Measurements from ENCODE around the gene TMOD2. TPM values are rescaled to one million over a fixed set of nuclear protein-coding genes. Genes with fewer than 3 reads are reported as not detected.

The TMOD2 gene
- total RNA-seq, 6 donors from 2014 or later: 5.6 to 13.8 (median 10.9) TPM

GRCh38 chr15:51828621-51829375, 77.4 kb downstream of the TMOD2 start:
- WGBS, 2 donors: 71% methylated on average over 9 of the region's 9 CpGs
- peak in 1 of 2 donors; percentile 30 for TF ChIP-seq POLR2AphosphoS5 (IDR thresholded peaks at IDR 0.05)
- TF ChIP-seq EP300 (IDR thresholded peaks at IDR 0.05): no peak
- peak in 1 of 2 donors; percentile 42 for DNase-seq
- H3K4me1 ChIP-seq: peaks cover 22 to 34% (median 29%) of the 10 kb centered on the region in 4 donors
- no peaks in the 10 kb centered on the region for H3K36me3 ChIP-seq
- no peaks in the 10 kb centered on the region for H3K9me3 ChIP-seq
- H3K27ac ChIP-seq: peak overlapping the region; percentile 96 to 99 (median 98)
- ATAC-seq (ENCODE audit: low FRiP score in 2 of 2): peak in 1 of 2 donors; percentile 82
- H3K27me3 ChIP-seq: no peaks in the 10 kb centered on the region
- peak overlapping the region in 2 of 4 donors; percentile 74 to 94 for H3K4me3 ChIP-seq

GRCh38 chr15:51829376-51830275, 78.2 kb downstream of the TMOD2 start, which contains the start of gene TMOD3:
TSS of gene TMOD3 (plus strand) at chr15:51829653. CDS start at chr15:51862885, 33,232 bp downstream.
- Histone ChIP-seq H3K4me3 (peak within 1 kb of the TSS; percentile 45 to 96 (median 84)), H3K27ac (peak within 1 kb of the TSS; percentile 96 to 99 (median 98)), H3K27me3 (no peaks in the 10 kb centered on the region), H3K9me3 (no peaks in the 10 kb centered on the region), H3K4me1 (peaks cover 27 to 41% (median 34%) of the 10 kb centered on the region in 4 donors), H3K36me3 (no peaks in the 10 kb centered on the region)
- ATAC-seq (ENCODE audit: low FRiP score in 2 of 2) (peak; percentile 95 to 98), DNase-seq (peak; percentile 93 to 99)
- WGBS, 2 donors: 3 to 16% methylated on average over 6 to 42 of the region's 89 CpGs
- TF ChIP-seq CTCF (IDR thresholded peaks at IDR 0.05): peak in 1 of 6 experiments; percentile 19
- no peak for TF ChIP-seq EP300 (IDR thresholded peaks at IDR 0.05)
- peak; percentile 98 to 99 for TF ChIP-seq POLR2AphosphoS5 (IDR thresholded peaks at IDR 0.05)
- peak; percentile 30 to 97 (median 93) for TF ChIP-seq POLR2A (IDR thresholded peaks at IDR 0.05)

- 1 to 2% methylated on average over 8 of the region's 8 CpGs for WGBS, 2 donors
- DNase-seq: no peak
- Histone ChIP-seq H3K27me3 (no peaks in the 10 kb centered on the region), H3K27ac (peak overlapping the region; percentile 96 to 99 (median 98)), H3K4me3 (peak overlapping the region; percentile 45 to 96 (median 84)), H3K9me3 (no peaks in the 10 kb centered on the region), H3K36me3 (no peaks in the 10 kb centered on the region), H3K4me1 (peaks cover 33 to 46% (median 39%) of the 10 kb centered on the region in 4 donors)
- peak in 1 of 2 donors; percentile 1 for ATAC-seq (ENCODE audit: low FRiP score in 2 of 2)
- TF ChIP-seq POLR2AphosphoS5 (IDR thresholded peaks at IDR 0.05) (peak in 1 of 2 donors; percentile 3), POLR2A (IDR thresholded peaks at IDR 0.05) (no peak)
These were observed 78.9 kb downstream of the TMOD2 start for GRCh38 chr15:51830276-51830806.

GRCh38 chr15:51833772-51834171, 82.4 kb downstream of the TMOD2 start:
- Histone ChIP-seq H3K27me3 (no peaks in the 10 kb centered on the region), H3K36me3 (no peaks in the 10 kb centered on the region), H3K9me3 (no peaks in the 10 kb centered on the region), H3K27ac (no peak overlapping the region), H3K4me1 (peaks cover 47 to 74% (median 63%) of the 10 kb centered on the region in 4 donors), H3K4me3 (no peak overlapping the region)
- no peak for TF ChIP-seq POLR2AphosphoS5 (IDR thresholded peaks at IDR 0.05)
- no peak for TF ChIP-seq CTCF (IDR thresholded peaks at IDR 0.05)
- TF ChIP-seq EP300 (IDR thresholded peaks at IDR 0.05): no peak
- no peak for TF ChIP-seq POLR2A (IDR thresholded peaks at IDR 0.05)
- ATAC-seq (ENCODE audit: low FRiP score in 2 of 2) (no peak), DNase-seq (no peak)
- 58 to 64% methylated on average over 1 of the region's 1 CpG for WGBS, 2 donors

DNA sequence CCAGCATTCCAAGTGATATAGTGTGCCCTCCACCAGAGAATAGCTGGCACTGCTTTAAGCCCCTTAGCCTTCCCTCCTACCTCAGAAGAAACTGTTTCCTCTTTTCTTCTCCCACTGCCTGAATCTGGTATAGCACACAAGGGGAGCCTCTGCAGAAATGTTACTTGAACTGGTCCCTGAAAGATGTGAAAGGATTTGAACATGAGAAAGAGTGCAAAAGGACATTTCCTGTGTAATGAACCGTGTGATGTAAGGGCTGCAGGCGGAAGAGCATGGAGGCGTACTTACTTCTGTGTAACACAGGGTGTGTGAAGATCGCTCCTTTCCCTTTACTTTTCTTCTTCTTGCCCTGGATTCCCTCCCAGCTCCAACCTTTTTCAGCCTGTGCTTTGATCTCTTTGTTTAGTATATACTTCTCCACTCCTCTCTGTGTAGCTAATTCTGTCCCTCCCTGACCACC, 86.4 kb downstream of the TMOD2 start:
- H3K27ac ChIP-seq: peak overlapping the region in 3 of 4 donors; percentile 17 to 62 (median 46)

More for the DNA sequence above, 86.4 kb downstream of the TMOD2 start:
- DNase-seq (no peak), ATAC-seq (ENCODE audit: low FRiP score in 2 of 2) (peak in 1 of 2 donors; percentile 55)
- WGBS, 2 donors: 21 to 34% methylated on average over 4 of the region's 4 CpGs
- peaks cover 52 to 78% (median 68%) of the 10 kb centered on the region in 4 donors for H3K4me1 ChIP-seq
- H3K9me3 ChIP-seq: no peaks in the 10 kb centered on the region
- no peak overlapping the region for H3K4me3 ChIP-seq
- H3K27me3 ChIP-seq: no peaks in the 10 kb centered on the region
- no peaks in the 10 kb centered on the region for H3K36me3 ChIP-seq
- no peak for TF ChIP-seq CTCF (IDR thresholded peaks at IDR 0.05)
- TF ChIP-seq POLR2AphosphoS5 (IDR thresholded peaks at IDR 0.05): no peak
- no peak for TF ChIP-seq POLR2A (IDR thresholded peaks at IDR 0.05)
- no peak for TF ChIP-seq EP300 (IDR thresholded peaks at IDR 0.05)
